Measurements from ENCODE around the gene IQCH. TPM values are rescaled to one million over a fixed set of nuclear protein-coding genes. Genes with fewer than 3 reads are reported as not detected.
"Not testable (repeated sequence)": the region's sequence is repeated elsewhere in the genome, so short reads cannot be mapped to it uniquely, and the experiment has no call there.

Gene IQCH
- total RNA-seq, 1 donor from 2014 or later, result 2.8 TPM

DNA sequence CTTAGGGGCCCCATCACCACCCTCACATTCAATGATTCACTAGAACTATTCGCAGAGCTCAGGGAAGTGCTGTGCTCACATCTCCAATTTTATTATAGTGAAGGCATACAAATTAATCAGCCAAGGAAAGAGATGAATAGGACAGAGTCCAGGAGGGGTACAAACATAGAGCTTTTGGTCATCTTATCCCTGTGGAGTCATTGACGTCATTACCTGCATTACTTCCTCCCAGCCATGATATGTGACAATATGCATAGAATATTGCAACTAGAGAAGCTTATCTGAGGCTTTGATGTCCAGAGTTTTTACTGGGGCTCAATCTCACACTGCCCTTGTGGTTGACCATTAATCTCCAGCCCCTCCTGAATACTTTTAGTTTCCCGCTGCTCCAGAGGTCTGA, 1.5 kb downstream of the IQCH start:
- Mint-ChIP-seq H3K27me3 (ENCODE audit: low read depth) (peaks cover 17% of the 10 kb centered on the region), H3K4me3 (peak overlapping the region; percentile 98), H3K36me3 (ENCODE audit: low read depth) (no peaks in the 10 kb centered on the region), H3K27ac (ENCODE audit: unreplicated experiment) (no peak overlapping the region), H3K4me1 (peaks cover 22% of the 10 kb centered on the region), H3K9me3 (no peaks in the 10 kb centered on the region)
- DNase-seq (ENCODE audit: low read depth, low spot score), result no peak
- TF ChIP-seq, protein P1, sequence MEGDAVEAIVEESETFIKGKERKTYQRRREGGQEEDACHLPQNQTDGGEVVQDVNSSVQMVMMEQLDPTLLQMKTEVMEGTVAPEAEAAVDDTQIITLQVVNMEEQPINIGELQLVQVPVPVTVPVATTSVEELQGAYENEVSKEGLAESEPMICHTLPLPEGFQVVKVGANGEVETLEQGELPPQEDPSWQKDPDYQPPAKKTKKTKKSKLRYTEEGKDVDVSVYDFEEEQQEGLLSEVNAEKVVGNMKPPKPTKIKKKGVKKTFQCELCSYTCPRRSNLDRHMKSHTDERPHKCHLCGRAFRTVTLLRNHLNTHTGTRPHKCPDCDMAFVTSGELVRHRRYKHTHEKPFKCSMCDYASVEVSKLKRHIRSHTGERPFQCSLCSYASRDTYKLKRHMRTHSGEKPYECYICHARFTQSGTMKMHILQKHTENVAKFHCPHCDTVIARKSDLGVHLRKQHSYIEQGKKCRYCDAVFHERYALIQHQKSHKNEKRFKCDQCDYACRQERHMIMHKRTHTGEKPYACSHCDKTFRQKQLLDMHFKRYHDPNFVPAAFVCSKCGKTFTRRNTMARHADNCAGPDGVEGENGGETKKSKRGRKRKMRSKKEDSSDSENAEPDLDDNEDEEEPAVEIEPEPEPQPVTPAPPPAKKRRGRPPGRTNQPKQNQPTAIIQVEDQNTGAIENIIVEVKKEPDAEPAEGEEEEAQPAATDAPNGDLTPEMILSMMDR (conservative IDR thresholded peaks at IDR 0.05), result no peak

DNA sequence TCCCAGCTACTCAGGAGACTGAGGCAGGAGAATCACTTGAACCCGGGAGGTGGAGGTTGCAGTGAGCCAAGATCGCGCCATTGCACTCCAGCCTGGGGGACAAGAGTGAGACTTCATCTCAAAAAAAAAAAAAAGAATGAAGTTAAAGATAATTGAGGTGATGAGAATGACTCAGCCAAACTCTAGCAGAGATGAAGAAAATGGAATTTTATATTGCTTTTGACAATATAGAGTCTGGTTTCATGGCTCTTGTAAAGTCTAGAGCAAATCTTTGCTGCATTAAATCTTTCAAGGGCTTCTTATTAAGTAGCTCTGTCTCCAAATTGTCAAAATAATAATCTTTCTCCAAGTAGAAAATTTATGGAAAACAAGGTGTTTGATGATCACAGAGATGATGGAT, 3.8 kb downstream of the IQCH start:
- peaks cover 13% of the 10 kb centered on the region for H3K4me1 Mint-ChIP-seq

DNA sequence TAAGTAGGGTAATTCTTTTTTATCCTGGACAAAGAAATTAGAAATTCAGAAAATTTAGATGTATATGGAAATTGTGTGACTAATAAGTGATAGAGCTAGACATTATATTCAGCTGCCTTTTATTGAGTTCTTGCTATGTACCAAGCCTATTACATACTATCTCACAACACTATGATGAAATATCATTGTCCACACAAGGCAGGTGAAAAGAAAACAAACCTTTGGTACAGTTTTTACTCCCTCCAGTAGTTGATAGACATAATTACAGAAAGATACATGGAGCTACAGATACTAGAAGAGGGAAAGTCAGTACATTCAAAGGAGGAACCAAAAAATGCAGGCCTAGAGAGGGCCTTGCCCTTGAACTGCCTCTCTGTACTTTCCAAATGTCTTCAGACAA, 4.8 kb downstream of the IQCH start:
- H3K27me3 Mint-ChIP-seq (ENCODE audit: low read depth), result peaks cover 17% of the 10 kb centered on the region
- H3K36me3 Mint-ChIP-seq (ENCODE audit: low read depth), result no peaks in the 10 kb centered on the region
- no peak overlapping the region for H3K4me3 Mint-ChIP-seq
- no peak overlapping the region for H3K27ac Mint-ChIP-seq (ENCODE audit: unreplicated experiment)
- no peaks in the 10 kb centered on the region for H3K9me3 Mint-ChIP-seq
- TF ChIP-seq, protein P1 (conservative IDR thresholded peaks at IDR 0.05), result no peak
- DNase-seq (ENCODE audit: low read depth, low spot score), result no peak
- peaks cover 7% of the 10 kb centered on the region for H3K4me1 Mint-ChIP-seq

More for the DNA sequence above, 3.8 kb downstream of the IQCH start:
- H3K27ac Mint-ChIP-seq (ENCODE audit: unreplicated experiment); H3K36me3 Mint-ChIP-seq (ENCODE audit: low read depth); H3K4me3 Mint-ChIP-seq; H3K9me3 Mint-ChIP-seq; DNase-seq (ENCODE audit: low read depth, low spot score): not testable (repeated sequence)
- H3K27me3 Mint-ChIP-seq (ENCODE audit: low read depth), result peaks cover 17% of the 10 kb centered on the region

DNA sequence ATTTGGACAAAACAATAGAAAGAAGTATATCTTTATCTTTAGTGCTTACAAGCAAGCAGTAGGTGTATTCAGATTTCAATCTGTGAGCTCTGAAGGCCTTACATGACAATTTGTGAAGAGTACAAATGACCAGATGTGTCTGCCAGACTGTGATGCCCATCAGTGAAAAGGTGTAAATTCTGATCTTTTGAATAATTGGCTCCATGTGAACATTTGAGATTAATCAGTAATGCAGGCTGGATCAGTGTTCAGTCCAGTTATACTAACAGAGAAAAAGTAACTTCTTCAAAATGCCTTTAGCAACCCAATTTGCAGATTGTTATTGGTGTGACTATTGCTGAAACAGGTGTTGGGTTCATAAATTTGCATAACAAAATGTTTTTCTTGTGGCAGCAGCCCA, 5.2 kb downstream of the IQCH start:
- peaks cover 15% of the 10 kb centered on the region for H3K27me3 Mint-ChIP-seq (ENCODE audit: low read depth)
- DNase-seq (ENCODE audit: low read depth, low spot score), result no peak
- no peaks in the 10 kb centered on the region for H3K9me3 Mint-ChIP-seq
- TF ChIP-seq, protein P1 (conservative IDR thresholded peaks at IDR 0.05), result no peak
- peaks cover 5% of the 10 kb centered on the region for H3K4me1 Mint-ChIP-seq
- H3K4me3 Mint-ChIP-seq, result no peak overlapping the region
- no peaks in the 10 kb centered on the region for H3K36me3 Mint-ChIP-seq (ENCODE audit: low read depth)
- no peak overlapping the region for H3K27ac Mint-ChIP-seq (ENCODE audit: unreplicated experiment)

DNA sequence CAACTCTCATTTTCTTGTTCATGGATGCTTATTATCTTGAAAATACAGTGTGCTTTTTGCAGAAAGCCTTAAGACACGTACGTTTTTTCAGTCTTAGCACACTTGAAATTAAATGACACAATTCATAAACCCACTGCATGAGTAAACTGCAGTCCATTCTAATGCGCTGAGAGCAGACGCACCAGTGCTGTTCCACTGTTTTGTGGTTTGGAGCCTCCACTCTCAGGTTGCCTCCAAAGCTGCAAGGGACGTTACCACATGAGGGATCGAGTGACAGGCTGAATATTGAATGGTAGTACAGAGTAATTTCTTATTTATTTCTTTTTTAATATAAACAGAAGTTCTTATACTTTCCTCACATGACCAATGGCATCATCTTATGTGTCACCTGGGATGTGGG, 12.3 kb downstream of the IQCH start:
- DNase-seq (ENCODE audit: low read depth, low spot score), result no peak
- peaks cover 2% of the 10 kb centered on the region for H3K36me3 Mint-ChIP-seq (ENCODE audit: low read depth)
- no peaks in the 10 kb centered on the region for H3K27me3 Mint-ChIP-seq (ENCODE audit: low read depth)
- H3K4me1 Mint-ChIP-seq, result no peaks in the 10 kb centered on the region
- H3K4me3 Mint-ChIP-seq, result no peak overlapping the region
- TF ChIP-seq, protein P1 (conservative IDR thresholded peaks at IDR 0.05), result no peak
- peaks cover 3% of the 10 kb centered on the region for H3K9me3 Mint-ChIP-seq
- no peak overlapping the region for H3K27ac Mint-ChIP-seq (ENCODE audit: unreplicated experiment)

DNA sequence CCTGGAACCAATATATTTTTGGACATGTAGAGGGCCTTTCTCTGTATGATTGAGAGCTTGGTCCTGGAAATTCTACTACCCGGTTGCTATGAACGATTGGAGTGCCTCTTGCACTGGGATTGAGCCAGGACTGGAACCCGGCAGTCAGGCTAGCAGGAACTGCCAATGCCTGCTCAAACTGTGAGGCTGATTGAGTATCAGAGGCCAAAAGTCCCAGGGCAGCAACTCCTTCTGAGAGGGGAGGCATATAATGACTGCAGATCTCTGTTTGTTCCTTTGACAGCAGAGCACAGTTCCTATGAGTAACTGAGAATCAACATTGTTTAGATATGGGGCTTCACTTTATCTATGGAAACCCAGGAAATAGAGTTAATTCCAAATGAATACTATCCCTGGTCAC, 12.9 kb downstream of the IQCH start:
- H3K4me1 Mint-ChIP-seq, result no peaks in the 10 kb centered on the region
- DNase-seq (ENCODE audit: low read depth, low spot score), result no peak
- TF ChIP-seq, protein P1 (conservative IDR thresholded peaks at IDR 0.05), result no peak
- H3K4me3 Mint-ChIP-seq, result no peak overlapping the region
- peaks cover 2% of the 10 kb centered on the region for H3K36me3 Mint-ChIP-seq (ENCODE audit: low read depth)
- H3K27ac Mint-ChIP-seq (ENCODE audit: unreplicated experiment), result no peak overlapping the region
- peaks cover 3% of the 10 kb centered on the region for H3K9me3 Mint-ChIP-seq
- H3K27me3 Mint-ChIP-seq (ENCODE audit: low read depth), result no peaks in the 10 kb centered on the region

All from neural crest cell (in vitro differentiated cells).